HG03175 (cell line): Measurements from ENCODE around the gene FKBP6.
"Not testable (repeated sequence)": the region's sequence is repeated elsewhere in the genome, so short reads cannot be mapped to it uniquely, and the experiment has no call there.

Experiments
- ATAC-seq: cut with Tn5 transposase; IDR thresholded peaks from one replicate; pipeline ENCODE4 v1.9.1; 2021; ENCODE audit warnings: mild to moderate bottlenecking, moderate library complexity; ENCODE audit not compliant: unreplicated experiment

FKBP6 gene

GRCh38 chr7:73387908-73388414, 60.0 kb downstream of the FKBP6 start:
- ATAC-seq: no peak

DNA sequence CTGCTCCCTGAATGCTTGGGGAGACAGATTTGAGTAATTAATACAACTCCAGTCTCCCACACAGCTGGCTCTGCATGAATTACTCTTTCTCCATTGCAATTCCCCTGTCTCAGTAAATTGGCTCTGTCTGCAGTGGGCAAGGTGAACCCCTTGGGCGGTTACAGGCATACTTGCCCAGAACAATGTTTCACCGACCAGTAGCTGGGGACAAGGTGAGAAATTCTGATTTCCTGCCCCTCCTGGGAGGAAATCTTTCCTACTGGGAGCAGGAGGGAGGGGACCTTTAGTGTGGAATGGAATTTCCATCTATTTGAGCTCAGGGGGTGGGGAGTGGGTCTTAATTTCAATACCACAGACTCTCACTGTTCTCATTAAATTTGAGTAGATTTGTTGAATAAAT, 63.4 kb downstream of the FKBP6 start:
- ATAC-seq: no peak

DNA sequence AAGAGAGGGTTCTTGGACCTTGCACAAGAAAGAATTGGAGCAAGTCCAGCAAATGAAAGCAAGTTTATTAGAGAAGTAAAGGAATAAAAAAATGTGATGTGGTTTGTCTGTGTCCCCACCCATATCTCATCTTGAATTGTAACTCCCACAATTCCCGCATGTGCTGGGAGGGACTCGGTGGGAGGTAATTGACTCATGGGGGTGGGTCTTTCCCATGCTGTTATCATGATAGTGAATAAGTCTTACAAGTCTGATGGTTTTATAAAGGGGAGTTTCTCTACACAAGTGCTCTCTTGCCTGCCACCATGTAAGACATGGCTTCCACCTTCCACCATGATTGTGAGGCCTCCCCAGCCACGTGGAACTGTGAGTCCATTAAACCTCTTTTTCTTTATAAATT, 66.5 kb downstream of the FKBP6 start:
- ATAC-seq: no peak

DNA sequence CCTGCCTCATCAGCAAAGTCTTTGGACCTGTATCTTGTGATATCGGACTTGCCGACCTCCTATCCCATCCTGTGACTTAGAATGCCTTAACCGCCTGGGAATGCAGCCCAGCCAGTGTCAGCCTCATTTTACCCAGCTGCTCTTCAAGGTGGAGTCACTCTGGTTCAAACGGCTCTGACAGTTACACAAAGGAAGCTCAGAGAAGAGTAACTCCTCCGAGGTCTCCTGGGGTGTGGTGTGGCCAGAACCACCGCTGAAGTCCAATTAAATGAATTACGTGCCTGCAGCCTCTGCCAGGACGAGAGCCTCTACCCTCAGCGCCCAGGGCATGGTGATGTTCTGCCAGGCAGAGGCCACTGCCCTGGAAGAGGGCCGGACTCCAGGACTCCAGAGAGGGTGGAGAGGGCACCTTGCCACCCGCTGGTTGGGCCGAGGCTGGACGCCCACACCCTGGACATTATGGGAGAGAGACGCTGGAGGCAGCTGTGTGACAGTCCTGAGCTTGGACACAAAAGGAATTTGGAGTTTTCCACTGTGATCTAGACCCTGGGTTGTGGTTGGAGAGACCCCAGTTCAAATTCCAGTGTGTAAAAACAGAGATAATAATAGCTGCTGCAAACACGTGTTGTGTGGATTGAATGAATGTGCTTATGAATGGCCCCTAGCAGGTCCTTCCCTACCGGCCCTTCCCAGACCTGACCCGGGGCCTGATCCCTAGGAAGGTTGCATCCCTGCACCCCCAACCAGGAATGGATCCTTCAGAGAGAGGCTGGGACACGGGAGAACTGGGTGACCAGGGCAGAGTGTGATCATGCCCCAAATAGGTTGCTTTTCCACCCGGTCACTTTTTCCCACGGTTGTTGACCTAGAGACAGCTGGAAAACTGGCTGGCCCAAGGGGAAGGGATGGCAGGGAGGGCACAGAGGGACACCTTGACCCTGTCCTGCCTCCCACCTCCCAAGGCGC, 67.9 kb downstream of the FKBP6 start:
- no peak for ATAC-seq

- ATAC-seq: no peak
These were observed 69.7 kb downstream of the FKBP6 start for GRCh38 chr7:73397521-73398281.

GRCh38 chr7:73399185-73400050, 71.5 kb downstream of the FKBP6 start:
- not testable (repeated sequence) for ATAC-seq

DNA sequence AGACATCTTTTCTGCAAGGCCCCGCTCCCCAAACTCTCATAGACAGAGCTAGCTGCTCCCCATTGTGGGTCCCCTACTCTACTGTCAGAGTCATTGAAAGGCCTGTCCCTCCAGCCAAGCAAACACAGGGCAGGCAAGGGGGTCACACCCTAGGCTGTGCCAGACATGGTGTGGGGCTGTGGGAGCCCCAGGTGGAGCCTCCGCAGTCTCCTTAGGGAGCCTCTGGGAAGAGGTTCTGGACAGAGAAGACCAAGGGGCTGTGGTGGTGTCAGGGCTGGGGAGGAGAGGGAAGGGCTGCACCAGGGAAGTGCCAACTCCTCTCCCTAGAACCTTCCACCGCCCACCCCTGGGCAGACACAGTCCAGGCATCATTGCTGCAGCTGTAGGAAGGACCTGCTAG, 76.9 kb downstream of the FKBP6 start:
- ATAC-seq: not testable (repeated sequence)
